ENCODE measurements around the gene ZNF132. TPM values are rescaled to one million over a fixed set of nuclear protein-coding genes. Genes with fewer than 3 reads are reported as not detected.

The ZNF132 gene
- total and polyA plus RNA-seq, 2 donors, result 1.6 to 6.4 TPM

DNA sequence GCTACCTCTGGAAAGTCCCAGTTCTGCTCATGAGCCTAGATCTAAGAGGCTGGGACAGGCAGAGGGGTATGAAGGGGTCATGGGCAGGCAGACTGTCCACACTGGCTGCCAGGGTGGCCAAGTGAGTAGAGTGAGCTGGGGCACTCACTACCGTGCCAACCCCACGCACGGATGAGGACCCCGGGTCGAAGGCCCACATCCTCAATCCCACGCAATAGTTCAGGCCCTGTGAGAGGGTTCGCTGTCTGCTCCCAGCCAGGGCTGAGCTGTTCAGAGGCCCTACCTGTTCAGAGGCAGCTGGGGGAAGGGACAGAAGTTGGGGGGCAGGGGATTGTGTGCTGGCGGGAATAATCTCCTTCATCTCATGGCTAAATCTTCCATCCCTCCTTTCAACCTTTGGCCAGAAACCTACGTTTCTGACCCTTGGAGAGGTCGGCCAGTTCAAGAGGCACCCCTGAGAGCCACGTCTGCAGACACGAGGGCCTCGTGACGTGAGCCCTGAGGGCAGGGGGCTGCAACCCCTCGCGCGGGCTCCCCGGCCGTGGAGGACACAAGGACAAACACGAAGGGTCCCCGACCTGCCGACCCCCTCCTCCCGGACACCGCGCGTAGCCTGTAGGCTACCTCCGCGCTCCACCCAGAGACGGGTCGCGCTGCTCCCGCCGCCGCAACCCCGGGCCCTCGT, 53.9 kb downstream of the ZNF132 start:
- WGBS, result 19% methylated on average over 36 of the region's 36 CpGs
- H3K4me1 ChIP-seq (ENCODE audit: control insufficient read depth in 2 of 2, insufficient read depth in 2 of 2, low read length in 2 of 2), result peaks cover 27 to 37% of the 10 kb centered on the region in 2 donors
- H3K9me3 ChIP-seq (ENCODE audit: control insufficient read depth in 2 of 2, insufficient read depth in 1 of 2, low read length in 1 of 2), result no peaks in the 10 kb centered on the region
- H3K27me3 ChIP-seq (ENCODE audit: control insufficient read depth in 2 of 2, insufficient read depth in 1 of 2, low read length in 1 of 2), result no peaks in the 10 kb centered on the region
- peak overlapping the region; percentile 94 to 97 for H3K27ac ChIP-seq (ENCODE audit: low read depth in 1 of 2, low read length in 1 of 2)
- DNase-seq (ENCODE audit: low read depth in 6 of 9, low spot score in 9 of 9), result peak in 1 of 9 donors; percentile 41
- H3K36me3 ChIP-seq (ENCODE audit: control insufficient read depth in 2 of 2, insufficient read depth in 2 of 2, low read length in 1 of 2), result peaks cover 3 to 21% of the 10 kb centered on the region in 2 donors
- peak overlapping the region; percentile 75 to 92 for H3K4me3 ChIP-seq (ENCODE audit: low read length in 2 of 2)

DNA sequence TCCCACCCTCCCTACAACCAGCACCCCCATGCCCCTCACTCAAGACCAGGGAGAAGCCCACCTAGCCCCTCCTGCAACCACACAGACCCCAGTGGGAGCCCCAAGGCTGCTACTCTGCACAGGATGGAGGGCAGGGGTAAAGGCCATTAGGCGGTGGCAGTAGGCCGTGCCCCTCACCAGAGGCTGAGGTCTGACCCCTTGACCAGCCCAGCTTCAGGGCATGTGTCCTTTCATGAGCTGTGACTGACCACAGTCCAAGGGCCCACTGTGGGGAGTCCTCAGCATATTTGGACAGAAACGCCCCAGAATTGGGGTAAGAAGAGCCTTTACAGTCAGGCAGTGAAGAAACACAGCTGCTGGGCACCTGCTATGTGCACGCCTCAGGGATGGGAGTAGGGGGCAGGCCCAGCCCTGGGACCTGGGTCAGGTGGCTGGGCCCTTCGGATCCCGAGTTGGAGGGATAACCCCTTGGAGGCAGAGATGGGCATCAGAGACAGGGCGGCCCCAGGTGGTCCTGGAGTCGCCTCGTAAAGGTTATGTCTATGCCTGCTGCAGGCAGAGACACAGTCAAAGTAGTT, 54.6 kb downstream of the ZNF132 start:
- Histone ChIP-seq H3K36me3 (ENCODE audit: control insufficient read depth in 2 of 2, insufficient read depth in 2 of 2, low read length in 1 of 2) (peaks cover 3 to 14% of the 10 kb centered on the region in 2 donors), H3K9me3 (ENCODE audit: control insufficient read depth in 2 of 2, insufficient read depth in 1 of 2, low read length in 1 of 2) (no peaks in the 10 kb centered on the region), H3K27me3 (ENCODE audit: control insufficient read depth in 2 of 2, insufficient read depth in 1 of 2, low read length in 1 of 2) (no peaks in the 10 kb centered on the region), H3K4me3 (ENCODE audit: low read length in 2 of 2) (peak overlapping the region in 1 of 2 donors; percentile 92), H3K4me1 (ENCODE audit: control insufficient read depth in 2 of 2, insufficient read depth in 2 of 2, low read length in 2 of 2) (peaks cover 27 to 37% of the 10 kb centered on the region in 2 donors), H3K27ac (ENCODE audit: low read depth in 1 of 2, low read length in 1 of 2) (peak overlapping the region; percentile 13 to 94)
- DNase-seq (ENCODE audit: low read depth in 6 of 9, low spot score in 9 of 9), result no peak
- 94% methylated on average over 9 of the region's 9 CpGs for WGBS

DNA sequence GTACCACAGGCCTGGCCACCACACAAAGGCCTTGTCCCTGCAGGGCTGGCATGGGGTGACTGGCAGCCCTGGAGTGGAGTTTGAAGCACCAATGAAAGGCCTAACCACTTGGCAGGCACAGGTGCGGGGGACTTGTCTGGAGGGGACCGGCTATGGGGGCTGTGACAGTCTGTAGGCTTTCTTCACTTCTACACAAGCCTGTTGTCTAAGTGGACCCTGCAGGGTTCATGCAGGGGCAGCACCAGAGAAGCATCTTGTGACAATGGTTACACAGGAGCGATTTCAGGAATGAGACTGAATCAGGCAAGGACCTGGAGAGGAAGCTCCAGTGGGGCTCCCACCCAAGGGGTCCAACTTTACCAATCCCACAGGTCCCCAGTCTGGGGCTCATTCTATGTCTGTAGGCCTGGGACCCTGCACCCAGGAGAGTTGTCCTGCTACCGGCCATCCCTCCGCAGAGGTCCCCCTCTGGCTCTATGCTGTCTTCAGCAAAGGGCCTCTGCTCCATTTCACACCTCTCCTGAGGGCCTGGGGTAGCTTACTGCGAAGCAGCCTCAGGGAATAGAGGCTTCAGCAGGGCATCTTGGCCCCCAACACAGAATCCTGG, 56.9 kb downstream of the ZNF132 start:
- H3K27ac ChIP-seq (ENCODE audit: low read depth in 1 of 2, low read length in 1 of 2), result no peak overlapping the region
- no peak for DNase-seq (ENCODE audit: low read depth in 6 of 9, low spot score in 9 of 9)
- 97% methylated on average over 6 of the region's 6 CpGs for WGBS
- no peaks in the 10 kb centered on the region for H3K27me3 ChIP-seq (ENCODE audit: control insufficient read depth in 2 of 2, insufficient read depth in 1 of 2, low read length in 1 of 2)
- H3K9me3 ChIP-seq (ENCODE audit: control insufficient read depth in 2 of 2, insufficient read depth in 1 of 2, low read length in 1 of 2), result no peaks in the 10 kb centered on the region
- peaks cover 33 to 47% of the 10 kb centered on the region in 2 donors for H3K4me1 ChIP-seq (ENCODE audit: control insufficient read depth in 2 of 2, insufficient read depth in 2 of 2, low read length in 2 of 2)
- H3K36me3 ChIP-seq (ENCODE audit: control insufficient read depth in 2 of 2, insufficient read depth in 2 of 2, low read length in 1 of 2), result peaks cover 0 to 2% of the 10 kb centered on the region in 2 donors
- H3K4me3 ChIP-seq (ENCODE audit: low read length in 2 of 2), result no peak overlapping the region

Other genes starting within 250 kb of the ZNF132 start
- gene ZNF544, start 211.2 kb downstream of the ZNF132 start, total RNA-seq, result 37.1 TPM
- gene ZNF544, start 211.2 kb downstream of the ZNF132 start, polyA plus RNA-seq, result 28.0 TPM
- gene ZNF8, start 161.2 kb downstream of the ZNF132 start, total RNA-seq, result 4.1 TPM
- gene ZNF8, start 161.2 kb downstream of the ZNF132 start, polyA plus RNA-seq, result 3.7 TPM
- 55.2 TPM for gene ERVK3-1, start 134.8 kb downstream of the ZNF132 start, total RNA-seq
- gene ERVK3-1, start 134.8 kb downstream of the ZNF132 start, polyA plus RNA-seq, result 60.9 TPM
- 1.2 TPM for gene ZSCAN22, start 113.2 kb downstream of the ZNF132 start, total RNA-seq
- gene ZSCAN22, start 113.2 kb downstream of the ZNF132 start, polyA plus RNA-seq, result 1.2 TPM
- 59.3 TPM for gene A1BG, start 86.7 kb downstream of the ZNF132 start, total RNA-seq
- gene A1BG, start 86.7 kb downstream of the ZNF132 start, polyA plus RNA-seq, result 77.3 TPM
- gene ZNF497, start 77.4 kb downstream of the ZNF132 start, total RNA-seq, result 0.94 TPM
- 1.3 TPM for gene ZNF497, start 77.4 kb downstream of the ZNF132 start, polyA plus RNA-seq
- gene ZNF837, start 59.1 kb downstream of the ZNF132 start, total RNA-seq, result 3.8 TPM
- 2.9 TPM for gene ZNF837, start 59.1 kb downstream of the ZNF132 start, polyA plus RNA-seq
- gene RPS5, start 52.9 kb downstream of the ZNF132 start, total RNA-seq, result 1,573 TPM
- 942 TPM for gene RPS5, start 52.9 kb downstream of the ZNF132 start, polyA plus RNA-seq
- gene RNF225, start 44.5 kb downstream of the ZNF132 start, total RNA-seq, result not detected
- gene RNF225, start 44.5 kb downstream of the ZNF132 start, polyA plus RNA-seq, result not detected
- gene ZNF584, start 31.5 kb downstream of the ZNF132 start, total RNA-seq, result 6.0 TPM
- gene ZNF584, start 31.5 kb downstream of the ZNF132 start, polyA plus RNA-seq, result 5.2 TPM
- gene ZNF324B, start 11.5 kb upstream of the ZNF132 start, total RNA-seq, result 4.6 TPM
- 3.1 TPM for gene ZNF324B, start 11.5 kb upstream of the ZNF132 start, polyA plus RNA-seq
- 10.9 TPM for gene ZNF324, start 26.9 kb upstream of the ZNF132 start, total RNA-seq
- gene ZNF324, start 26.9 kb upstream of the ZNF132 start, polyA plus RNA-seq, result 5.6 TPM
- gene ZNF446, start 36.2 kb upstream of the ZNF132 start, total RNA-seq, result 7.0 TPM
- gene ZNF446, start 36.2 kb upstream of the ZNF132 start, polyA plus RNA-seq, result 13.5 TPM
- 24.5 TPM for gene SLC27A5, start 71.8 kb upstream of the ZNF132 start, total RNA-seq
- gene SLC27A5, start 71.8 kb upstream of the ZNF132 start, polyA plus RNA-seq, result 20.9 TPM
- gene ZBTB45, start 79.7 kb upstream of the ZNF132 start, total RNA-seq, result 2.8 TPM
- gene ZBTB45, start 79.7 kb upstream of the ZNF132 start, polyA plus RNA-seq, result 7.2 TPM
- 333 TPM for gene TRIM28, start 103.9 kb upstream of the ZNF132 start, total RNA-seq
- gene TRIM28, start 103.9 kb upstream of the ZNF132 start, polyA plus RNA-seq, result 220 TPM
- gene CHMP2A, start 115.0 kb upstream of the ZNF132 start, total RNA-seq, result 75.4 TPM
- 131 TPM for gene CHMP2A, start 115.0 kb upstream of the ZNF132 start, polyA plus RNA-seq
- 33.3 TPM for gene UBE2M, start 118.5 kb upstream of the ZNF132 start, total RNA-seq
- gene UBE2M, start 118.5 kb upstream of the ZNF132 start, polyA plus RNA-seq, result 43.9 TPM
- gene MZF1, start 133.2 kb upstream of the ZNF132 start, total RNA-seq, result 9.0 TPM
- gene MZF1, start 133.2 kb upstream of the ZNF132 start, polyA plus RNA-seq, result 24.7 TPM

Data from thymus (tissue), 11 donors.